T-helper 2 cell treated with Interferon-gamma antibody and Interleukin-4, amounts not matched to agents 5 μg/mL and 100 μg/mL, for 36 hours (primary cell): ENCODE results near the gene PIEZO1.

ENCODE experiments used
- DNase-seq: peaks from one replicate; pipeline ENCODE4 v3.0.0; 2021; ENCODE audit warnings: low spot score
- H3K27ac Mint-ChIP-seq: one replicate; pipeline ENCODE4 v1.8.0; 2021; ENCODE audit warnings: mild to moderate bottlenecking, mixed read lengths
- H3K27me3 Mint-ChIP-seq: one replicate; pipeline ENCODE4 v1.8.0; 2021; ENCODE audit warnings: low read depth, mixed read lengths
- H3K36me3 Mint-ChIP-seq: one replicate; pipeline ENCODE4 v1.8.0; 2021; ENCODE audit warnings: low read depth, mixed read lengths
- H3K4me1 Mint-ChIP-seq: one replicate; pipeline ENCODE4 v1.8.0; 2021; ENCODE audit warnings: low read depth, mixed read lengths
- H3K4me3 Mint-ChIP-seq: one replicate; pipeline ENCODE4 v1.8.0; 2022; ENCODE audit warnings: mild to moderate bottlenecking, moderate library complexity, mixed read lengths
- H3K9me3 Mint-ChIP-seq: one replicate; pipeline ENCODE4 v1.8.0; 2021; ENCODE audit warnings: mixed read lengths

PIEZO1 gene

GRCh38 chr16:88811769-88812512 is 26.9 kb upstream of the PIEZO1 start, which contains the start of gene APRT:
Gene APRT (minus strand): TSS chr16:88811928. CDS start chr16:88811899, 29 bp downstream.
- H3K9me3 Mint-ChIP-seq: no peaks in the 10 kb centered on the region
- H3K36me3 Mint-ChIP-seq: peaks cover 25% of the 10 kb centered on the region
- peak within 1 kb of the TSS; percentile 99 for H3K27ac Mint-ChIP-seq
- peak; percentile 95 for DNase-seq
- H3K27me3 Mint-ChIP-seq: no peaks in the 10 kb centered on the region
- peak within 1 kb of the TSS; percentile 94 for H3K4me3 Mint-ChIP-seq
- H3K4me1 Mint-ChIP-seq: peaks cover 13% of the 10 kb centered on the region

- H3K27me3 Mint-ChIP-seq: no peaks in the 10 kb centered on the region
- peak overlapping the region; percentile 90 for H3K4me3 Mint-ChIP-seq
- H3K4me1 Mint-ChIP-seq: peaks cover 13% of the 10 kb centered on the region
- peak overlapping the region; percentile 92 for H3K27ac Mint-ChIP-seq
- DNase-seq: peak; percentile 70
- peaks cover 27% of the 10 kb centered on the region for H3K36me3 Mint-ChIP-seq
- no peaks in the 10 kb centered on the region for H3K9me3 Mint-ChIP-seq
These were observed 26.1 kb upstream of the PIEZO1 start for GRCh38 chr16:88810912-88811768.

- peaks cover 13% of the 10 kb centered on the region for H3K4me1 Mint-ChIP-seq
- H3K9me3 Mint-ChIP-seq: no peaks in the 10 kb centered on the region
- DNase-seq: no peak
- H3K4me3 Mint-ChIP-seq: peak overlapping the region; percentile 90
- H3K27me3 Mint-ChIP-seq: no peaks in the 10 kb centered on the region
- peak overlapping the region; percentile 85 for H3K27ac Mint-ChIP-seq
- peaks cover 27% of the 10 kb centered on the region for H3K36me3 Mint-ChIP-seq
These were observed 25.3 kb upstream of the PIEZO1 start for GRCh38 chr16:88810166-88810911.

GRCh38 chr16:88809676-88810165 is 24.7 kb upstream of the PIEZO1 start:
- Mint-ChIP-seq H3K27ac (peak overlapping the region; percentile 85), H3K27me3 (no peaks in the 10 kb centered on the region), H3K9me3 (no peaks in the 10 kb centered on the region), H3K4me1 (peaks cover 13% of the 10 kb centered on the region), H3K36me3 (peaks cover 27% of the 10 kb centered on the region), H3K4me3 (peak overlapping the region; percentile 90)
- no peak for DNase-seq

- Mint-ChIP-seq H3K4me1 (peaks cover 13% of the 10 kb centered on the region), H3K27me3 (no peaks in the 10 kb centered on the region), H3K4me3 (peak overlapping the region; percentile 55), H3K36me3 (peaks cover 29% of the 10 kb centered on the region), H3K27ac (peak overlapping the region; percentile 41), H3K9me3 (no peaks in the 10 kb centered on the region)
- no peak for DNase-seq
These were observed 24.2 kb upstream of the PIEZO1 start for GRCh38 chr16:88809068-88809675.

GRCh38 chr16:88807626-88808453 is 22.8 kb upstream of the PIEZO1 start:
- peaks cover 30% of the 10 kb centered on the region for H3K36me3 Mint-ChIP-seq
- no peaks in the 10 kb centered on the region for H3K9me3 Mint-ChIP-seq
- peak overlapping the region; percentile 45 for H3K27ac Mint-ChIP-seq
- no peak for DNase-seq
- peak overlapping the region; percentile 45 for H3K4me3 Mint-ChIP-seq
- peaks cover 9% of the 10 kb centered on the region for H3K4me1 Mint-ChIP-seq
- no peaks in the 10 kb centered on the region for H3K27me3 Mint-ChIP-seq

GRCh38 chr16:88807142-88807625 is 22.2 kb upstream of the PIEZO1 start:
- no peaks in the 10 kb centered on the region for H3K9me3 Mint-ChIP-seq
- no peaks in the 10 kb centered on the region for H3K27me3 Mint-ChIP-seq
- DNase-seq: no peak
- H3K4me3 Mint-ChIP-seq: no peak overlapping the region
- no peak overlapping the region for H3K27ac Mint-ChIP-seq
- peaks cover 6% of the 10 kb centered on the region for H3K4me1 Mint-ChIP-seq
- peaks cover 30% of the 10 kb centered on the region for H3K36me3 Mint-ChIP-seq

GRCh38 chr16:88806491-88807111 is 21.6 kb upstream of the PIEZO1 start:
- Mint-ChIP-seq H3K27me3 (no peaks in the 10 kb centered on the region), H3K27ac (no peak overlapping the region), H3K9me3 (no peaks in the 10 kb centered on the region), H3K4me3 (no peak overlapping the region), H3K36me3 (peaks cover 30% of the 10 kb centered on the region), H3K4me1 (peaks cover 6% of the 10 kb centered on the region)
- DNase-seq: no peak

- Mint-ChIP-seq H3K4me3 (peak overlapping the region; percentile 79), H3K27me3 (no peaks in the 10 kb centered on the region), H3K27ac (no peak overlapping the region), H3K36me3 (peaks cover 30% of the 10 kb centered on the region), H3K9me3 (no peaks in the 10 kb centered on the region), H3K4me1 (peaks cover 10% of the 10 kb centered on the region)
- DNase-seq: no peak
These were observed 20.9 kb upstream of the PIEZO1 start for GRCh38 chr16:88805887-88806393.

GRCh38 chr16:88805340-88805715 is 20.3 kb upstream of the PIEZO1 start:
- H3K4me1 Mint-ChIP-seq: peaks cover 16% of the 10 kb centered on the region
- DNase-seq: no peak
- H3K9me3 Mint-ChIP-seq: no peaks in the 10 kb centered on the region
- peaks cover 28% of the 10 kb centered on the region for H3K36me3 Mint-ChIP-seq
- peak overlapping the region; percentile 79 for H3K4me3 Mint-ChIP-seq
- H3K27me3 Mint-ChIP-seq: no peaks in the 10 kb centered on the region
- no peak overlapping the region for H3K27ac Mint-ChIP-seq

- DNase-seq: no peak
- peaks cover 27% of the 10 kb centered on the region for H3K36me3 Mint-ChIP-seq
- H3K27ac Mint-ChIP-seq: peak overlapping the region; percentile 45
- H3K9me3 Mint-ChIP-seq: no peaks in the 10 kb centered on the region
- H3K27me3 Mint-ChIP-seq: no peaks in the 10 kb centered on the region
- H3K4me3 Mint-ChIP-seq: peak overlapping the region; percentile 79
- peaks cover 17% of the 10 kb centered on the region for H3K4me1 Mint-ChIP-seq
These were observed 19.7 kb upstream of the PIEZO1 start for GRCh38 chr16:88804552-88805339.
